HEK293 (cell line): ENCODE measurements around the gene PI16.
A peak's percentile ranks its signal among the peaks of the same experiment; 100 is the strongest.

ENCODE experiments used
- BCL11B ChIP-seq: fragments of 450-650 bp; formaldehyde crosslinking; IDR thresholded peaks from 2 replicates; pipeline ENCODE4 v1.5.1; 2016; ENCODE audit warnings: low read depth, missing biosample characterization, missing genetic modification characterization
- KLF1 ChIP-seq: fragments of 450-650 bp; formaldehyde crosslinking; IDR thresholded peaks from 2 replicates; pipeline ENCODE4 v1.5.1; 2016; ENCODE audit warnings: missing biosample characterization, missing genetic modification characterization
- KLF8 ChIP-seq: fragments of 450-650 bp; formaldehyde crosslinking; IDR thresholded peaks from 2 replicates; pipeline ENCODE4 v1.5.1; 2016; ENCODE audit warnings: missing biosample characterization, missing genetic modification characterization
- KLF9 ChIP-seq: fragments of 450-650 bp; formaldehyde crosslinking; IDR thresholded peaks from 2 replicates; pipeline ENCODE4 v1.5.1; 2016; ENCODE audit warnings: missing biosample characterization, missing genetic modification characterization, low read depth
- SETDB1 ChIP-seq: IDR thresholded peaks from one replicate; pipeline ENCODE4 v1.6.1; 2017; ENCODE audit warnings: mild to moderate bottlenecking, low read length, moderate library complexity, mixed read lengths; ENCODE audit not compliant: insufficient read length
- SP7 ChIP-seq: fragments of 450-650 bp; formaldehyde crosslinking; IDR thresholded peaks from 2 replicates; pipeline ENCODE4 v1.5.1; 2016; ENCODE audit warnings: missing biosample characterization, missing genetic modification characterization
- ZBTB7A ChIP-seq: fragments of 450-650 bp; formaldehyde crosslinking; IDR thresholded peaks from 2 replicates; pipeline ENCODE4 v1.5.1; 2016; ENCODE audit warnings: low read depth, missing biosample characterization, missing genetic modification characterization
- ZFP69B ChIP-seq: fragments of 450-650 bp; formaldehyde crosslinking; IDR thresholded peaks from 2 replicates; pipeline ENCODE4 v1.5.1; 2016; ENCODE audit warnings: missing biosample characterization, missing genetic modification characterization
- ZIC2 ChIP-seq: fragments of 450-650 bp; formaldehyde crosslinking; IDR thresholded peaks from 2 replicates; pipeline ENCODE4 v1.5.1; 2016; ENCODE audit warnings: missing biosample characterization, missing genetic modification characterization
- ZNF121 ChIP-seq: fragments of 450-650 bp; formaldehyde crosslinking; IDR thresholded peaks from 2 replicates; pipeline ENCODE4 v1.5.1; 2016; ENCODE audit warnings: missing biosample characterization, missing genetic modification characterization
- ZNF132 ChIP-seq: fragments of 450-650 bp; formaldehyde crosslinking; IDR thresholded peaks from 2 replicates; pipeline ENCODE4 v1.5.1; 2017; ENCODE audit warnings: missing biosample characterization, missing genetic modification characterization, borderline replicate concordance
- ZNF211 ChIP-seq: fragments of 450-650 bp; formaldehyde crosslinking; IDR thresholded peaks from 2 replicates; pipeline ENCODE4 v1.5.1; 2016; ENCODE audit warnings: low read depth, missing biosample characterization, missing genetic modification characterization
- ZNF214 ChIP-seq: fragments of 450-650 bp; formaldehyde crosslinking; IDR thresholded peaks from 2 replicates; pipeline ENCODE4 v1.5.1; 2017; ENCODE audit warnings: missing biosample characterization, mild to moderate bottlenecking, missing genetic modification characterization, borderline replicate concordance
- ZNF24 ChIP-seq: fragments of 450-650 bp; formaldehyde crosslinking; IDR thresholded peaks from 2 replicates; pipeline ENCODE4 v1.5.1; 2016; ENCODE audit warnings: missing biosample characterization, missing genetic modification characterization
- ZNF26 ChIP-seq: fragments of 450-650 bp; formaldehyde crosslinking; IDR thresholded peaks from 2 replicates; pipeline ENCODE4 v1.5.1; 2016; ENCODE audit warnings: missing biosample characterization, missing genetic modification characterization
- ZNF280C ChIP-seq: fragments of 450-650 bp; formaldehyde crosslinking; IDR thresholded peaks from 2 replicates; pipeline ENCODE4 v1.5.1; 2016; ENCODE audit warnings: missing biosample characterization, missing genetic modification characterization
- ZNF48 ChIP-seq: fragments of 450-650 bp; formaldehyde crosslinking; IDR thresholded peaks from 2 replicates; pipeline ENCODE4 v1.5.1; 2016; ENCODE audit warnings: missing biosample characterization, missing genetic modification characterization
- ZNF510 ChIP-seq: fragments of 450-650 bp; formaldehyde crosslinking; IDR thresholded peaks from 2 replicates; pipeline ENCODE4 v1.5.1; 2018; ENCODE audit warnings: mild to moderate bottlenecking, missing genetic modification characterization, missing biosample characterization; ENCODE audit not compliant: insufficient replicate concordance
- ZNF530 ChIP-seq: fragments of 450-650 bp; formaldehyde crosslinking; IDR thresholded peaks from 2 replicates; pipeline ENCODE4 v1.5.1; 2016; ENCODE audit warnings: low read depth, missing biosample characterization, missing genetic modification characterization
- ZNF555 ChIP-seq: fragments of 450-650 bp; formaldehyde crosslinking; conservative IDR thresholded peaks from 2 replicates; pipeline ENCODE4 v1.5.1; 2017; ENCODE audit warnings: missing biosample characterization, mild to moderate bottlenecking, missing genetic modification characterization, inconsistent platforms
- ZNF571 ChIP-seq: fragments of 450-650 bp; formaldehyde crosslinking; IDR thresholded peaks from 2 replicates; pipeline ENCODE4 v1.5.0; 2017; ENCODE audit warnings: missing biosample characterization, missing genetic modification characterization
- ZNF610 ChIP-seq: fragments of 450-650 bp; formaldehyde crosslinking; IDR thresholded peaks from 2 replicates; pipeline ENCODE4 v1.5.1; 2016; ENCODE audit warnings: missing biosample characterization, missing genetic modification characterization, borderline replicate concordance
- ZNF626 ChIP-seq: fragments of 450-650 bp; sonication (Bioruptor Pico); formaldehyde crosslinking; IDR thresholded peaks from 2 replicates; pipeline ENCODE4 v1.5.1; 2018; ENCODE audit warnings: missing biosample characterization, missing genetic modification characterization, inconsistent platforms
- ZNF658 ChIP-seq: fragments of 450-650 bp; formaldehyde crosslinking; IDR thresholded peaks from 2 replicates; pipeline ENCODE4; 2016; ENCODE audit warnings: missing biosample characterization, missing genetic modification characterization
- ZNF660 ChIP-seq: fragments of 450-650 bp; IDR thresholded peaks from 2 replicates; pipeline ENCODE4 v1.5.1; 2018; ENCODE audit warnings: missing biosample characterization, mild to moderate bottlenecking, missing genetic modification characterization
- ZNF664 ChIP-seq: fragments of 450-650 bp; formaldehyde crosslinking; IDR thresholded peaks from 2 replicates; pipeline ENCODE4 v1.5.1; 2016; ENCODE audit warnings: missing biosample characterization, missing genetic modification characterization
- ZNF670 ChIP-seq: fragments of 450-650 bp; formaldehyde crosslinking; IDR thresholded peaks from 2 replicates; pipeline ENCODE4 v1.5.1; 2016; ENCODE audit warnings: missing biosample characterization, missing genetic modification characterization, low read depth
- ZNF677 ChIP-seq: fragments of 450-650 bp; IDR thresholded peaks from 2 replicates; pipeline ENCODE4 v1.5.0; 2018; ENCODE audit warnings: missing biosample characterization, mild to moderate bottlenecking, missing genetic modification characterization, moderate library complexity
- ZNF747 ChIP-seq: fragments of 450-650 bp; formaldehyde crosslinking; IDR thresholded peaks from 2 replicates; pipeline ENCODE4 v1.5.1; 2016; ENCODE audit warnings: missing biosample characterization, missing genetic modification characterization
- ZNF776 ChIP-seq: fragments of 450-650 bp; formaldehyde crosslinking; IDR thresholded peaks from 2 replicates; pipeline ENCODE4 v1.5.0; 2017; ENCODE audit warnings: missing biosample characterization, missing genetic modification characterization, borderline replicate concordance
- TF ChIP-seq, protein P1 (sequence below): fragments of 450-650 bp; formaldehyde crosslinking; IDR thresholded peaks from 2 replicates; pipeline ENCODE4 v1.5.1; 2017; ENCODE audit warnings: missing biosample characterization, missing genetic modification characterization
- TF ChIP-seq, protein P2 (sequence below): fragments of 450-650 bp; formaldehyde crosslinking; IDR thresholded peaks from 2 replicates; pipeline ENCODE4; 2016; ENCODE audit warnings: missing biosample characterization, missing genetic modification characterization
- TF ChIP-seq, protein P3 (sequence below): fragments of 450-650 bp; formaldehyde crosslinking; IDR thresholded peaks from 2 replicates; pipeline ENCODE4 v1.5.1; 2016; ENCODE audit warnings: missing biosample characterization, missing genetic modification characterization

The PI16 gene

GRCh38 chr6:36984581-36985416 lies 30.3 kb downstream of the PI16 start (continued):
- TF ChIP-seq ZNF626 (tag by site-specific recombination) (no peak), ZNF121 (tag by site-specific recombination) (no peak), ZNF610 (tag by site-specific recombination) (no peak; the same call in 1 of the 2 replicates), ZNF747 (tag by site-specific recombination) (no peak), ZNF658 (tag by site-specific recombination) (no peak), ZIC2 (tag by site-specific recombination) (no peak), ZNF214 (no peak), ZNF26 (tag by site-specific recombination) (no peak), ZNF571 (no peak), ZNF510 (tag by site-specific recombination) (no peak), KLF9 (tag by site-specific recombination) (peak; percentile 59; the same call in 1 of the 2 replicates), SETDB1 (no peak), ZBTB7A (tag by site-specific recombination) (no peak), ZNF211 (tag by site-specific recombination) (no peak), ZNF555 (tag by site-specific recombination) (no peak), ZNF24 (tag by site-specific recombination) (0 out of 2 replicates have a peak, but pooled peaks have one; percentile 28), ZNF132 (tag by site-specific recombination) (no peak), BCL11B (tag by site-specific recombination) (0 out of 2 replicates have a peak, but pooled peaks have one; percentile 37), KLF8 (tag by site-specific recombination) (peak; percentile 47), SP7 (tag by site-specific recombination) (peak; percentile 78), ZNF660 (tag by site-specific recombination) (no peak), ZNF530 (peak; percentile 89; the same call in 1 of the 2 replicates), ZNF664 (tag by site-specific recombination) (0 out of 2 replicates have a peak, but pooled peaks have one; percentile 5), ZNF670 (tag by site-specific recombination) (no peak), ZNF48 (no peak), ZNF776 (tag by site-specific recombination) (no peak), KLF1 (tag by site-specific recombination) (peak; percentile 76), ZNF280C (tag by site-specific recombination) (no peak), ZFP69B (tag by site-specific recombination) (0 out of 2 replicates have a peak, but pooled peaks have one; percentile 41), ZNF677 (tag by site-specific recombination) (no peak)
- TF ChIP-seq, protein P1, sequence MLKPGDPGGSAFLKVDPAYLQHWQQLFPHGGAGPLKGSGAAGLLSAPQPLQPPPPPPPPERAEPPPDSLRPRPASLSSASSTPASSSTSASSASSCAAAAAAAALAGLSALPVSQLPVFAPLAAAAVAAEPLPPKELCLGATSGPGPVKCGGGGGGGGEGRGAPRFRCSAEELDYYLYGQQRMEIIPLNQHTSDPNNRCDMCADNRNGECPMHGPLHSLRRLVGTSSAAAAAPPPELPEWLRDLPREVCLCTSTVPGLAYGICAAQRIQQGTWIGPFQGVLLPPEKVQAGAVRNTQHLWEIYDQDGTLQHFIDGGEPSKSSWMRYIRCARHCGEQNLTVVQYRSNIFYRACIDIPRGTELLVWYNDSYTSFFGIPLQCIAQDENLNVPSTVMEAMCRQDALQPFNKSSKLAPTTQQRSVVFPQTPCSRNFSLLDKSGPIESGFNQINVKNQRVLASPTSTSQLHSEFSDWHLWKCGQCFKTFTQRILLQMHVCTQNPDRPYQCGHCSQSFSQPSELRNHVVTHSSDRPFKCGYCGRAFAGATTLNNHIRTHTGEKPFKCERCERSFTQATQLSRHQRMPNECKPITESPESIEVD: no peak
- TF ChIP-seq, protein P2, sequence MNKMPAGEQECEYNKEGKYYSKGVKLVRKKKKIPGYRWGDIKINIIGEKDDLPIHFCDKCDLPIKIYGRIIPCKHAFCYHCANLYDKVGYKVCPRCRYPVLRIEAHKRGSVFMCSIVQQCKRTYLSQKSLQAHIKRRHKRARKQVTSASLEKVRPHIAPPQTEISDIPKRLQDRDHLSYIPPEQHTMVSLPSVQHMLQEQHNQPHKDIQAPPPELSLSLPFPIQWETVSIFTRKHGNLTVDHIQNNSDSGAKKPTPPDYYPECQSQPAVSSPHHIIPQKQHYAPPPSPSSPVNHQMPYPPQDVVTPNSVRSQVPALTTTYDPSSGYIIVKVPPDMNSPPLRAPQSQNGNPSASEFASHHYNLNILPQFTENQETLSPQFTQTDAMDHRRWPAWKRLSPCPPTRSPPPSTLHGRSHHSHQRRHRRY (tag by site-specific recombination): 0 out of 2 replicates have a peak, but pooled peaks have one; percentile 18
- TF ChIP-seq, protein P3, sequence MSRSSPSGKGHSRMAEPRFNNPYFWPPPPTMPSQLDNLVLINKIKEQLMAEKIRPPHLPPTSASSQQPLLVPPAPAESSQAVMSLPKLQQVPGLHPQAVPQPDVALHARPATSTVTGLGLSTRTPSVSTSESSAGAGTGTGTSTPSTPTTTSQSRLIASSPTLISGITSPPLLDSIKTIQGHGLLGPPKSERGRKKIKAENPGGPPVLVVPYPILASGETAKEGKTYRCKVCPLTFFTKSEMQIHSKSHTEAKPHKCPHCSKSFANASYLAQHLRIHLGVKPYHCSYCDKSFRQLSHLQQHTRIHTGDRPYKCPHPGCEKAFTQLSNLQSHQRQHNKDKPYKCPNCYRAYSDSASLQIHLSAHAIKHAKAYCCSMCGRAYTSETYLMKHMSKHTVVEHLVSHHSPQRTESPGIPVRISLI: no peak
